Left renal pelvis (tissue), 4 donors: ENCODE data around the gene PPP1R7. TPM values are rescaled to one million over a fixed set of nuclear protein-coding genes. Genes with fewer than 3 reads are reported as not detected.
"Not testable (repeated sequence)": the region's sequence is repeated elsewhere in the genome, so short reads cannot be mapped to it uniquely, and the experiment has no call there.

Experiments
- DNase-seq, 4 donors: peaks; one replicate each; pipeline ENCODE4 v3.0.0-alpha.2; 2013; ENCODE audit warnings: low read depth in 4 of 4, low spot score in 3 of 4
- polyA plus RNA-seq, 4 donors: library from polyadenylated mRNA; unstranded; fragments of 120-200 nt; gene quantifications; one replicate each; pipeline ENCODE4 v1.2.1, GENCODE V29; 2013; ENCODE audit not compliant: insufficient read length in 4 of 4

PPP1R7 gene
- polyA plus RNA-seq, 4 donors = 47.7 to 81.0 (median 79.2) TPM

DNA sequence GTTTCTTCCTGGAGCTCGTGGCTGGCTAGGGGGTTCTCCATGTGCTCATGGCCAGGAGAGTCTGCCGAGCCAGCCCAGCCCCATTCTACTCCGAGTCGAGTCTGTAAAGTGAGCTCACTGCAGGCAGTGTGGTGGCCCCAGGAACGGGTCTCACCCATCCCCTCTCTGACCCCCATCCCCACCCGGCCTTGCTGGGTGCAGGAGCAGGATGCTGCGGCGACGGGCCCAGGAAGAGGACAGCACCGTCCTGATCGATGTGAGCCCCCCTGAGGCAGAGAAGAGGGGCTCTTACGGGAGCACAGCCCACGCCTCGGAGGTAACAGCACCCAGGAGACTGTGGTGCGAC is 39.6 kb downstream of the PPP1R7 start:
- no peak for DNase-seq

DNA sequence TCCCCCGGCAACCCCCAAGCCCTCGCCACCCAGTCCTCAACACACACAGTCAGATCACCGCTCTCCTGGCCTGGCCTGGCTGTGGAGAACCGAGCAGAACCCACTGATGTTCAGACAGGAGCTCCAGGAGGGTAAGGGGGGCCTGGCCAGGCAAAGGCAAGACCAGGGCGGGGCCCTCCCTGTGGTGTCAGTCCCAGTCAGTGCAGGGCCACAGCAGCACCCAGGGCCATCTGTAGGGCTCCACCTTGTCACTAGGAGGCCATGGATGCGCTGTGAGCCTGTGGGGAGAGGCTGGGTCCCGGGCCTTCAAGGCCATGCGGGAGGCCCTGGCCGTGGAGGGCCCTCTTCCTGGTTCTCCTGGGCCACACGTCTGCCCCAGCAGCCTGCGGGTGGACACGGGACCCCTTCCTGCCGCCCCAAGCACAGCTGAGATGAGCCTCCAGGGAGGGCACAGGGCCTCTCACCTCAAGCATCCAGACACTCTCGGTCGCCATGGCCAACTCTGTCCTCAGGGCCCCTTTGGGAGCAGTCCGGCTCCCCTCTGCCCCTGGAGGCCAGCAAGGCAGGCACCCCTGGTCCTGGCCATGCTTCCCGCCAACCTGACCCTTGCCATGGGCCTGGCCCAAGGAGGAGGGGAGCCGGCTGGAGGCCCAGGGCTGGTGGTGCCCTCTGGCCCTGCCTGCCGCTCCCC is 40.2 kb downstream of the PPP1R7 start:
- DNase-seq = no peak

DNA sequence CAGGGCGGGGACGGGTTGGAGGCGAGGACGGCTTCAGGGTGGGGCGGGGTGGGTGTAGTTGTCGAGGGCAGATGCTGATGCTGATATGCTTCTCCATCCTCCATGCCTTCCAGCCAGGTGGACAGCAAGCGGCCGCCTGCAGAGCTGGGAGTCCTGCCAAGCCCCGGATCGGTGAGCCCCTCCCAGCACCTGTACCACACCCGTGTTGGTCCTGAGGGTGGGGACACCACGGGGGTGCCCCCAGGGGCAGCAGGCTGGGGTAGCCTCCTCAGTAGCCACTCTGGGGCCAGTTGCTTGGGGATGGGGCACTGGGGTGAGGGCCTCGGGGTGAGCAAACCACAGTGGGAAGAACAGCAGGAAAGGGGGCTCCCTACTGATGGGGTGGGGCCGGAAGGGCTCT is 40.8 kb downstream of the PPP1R7 start:
- DNase-seq = no peak

DNA sequence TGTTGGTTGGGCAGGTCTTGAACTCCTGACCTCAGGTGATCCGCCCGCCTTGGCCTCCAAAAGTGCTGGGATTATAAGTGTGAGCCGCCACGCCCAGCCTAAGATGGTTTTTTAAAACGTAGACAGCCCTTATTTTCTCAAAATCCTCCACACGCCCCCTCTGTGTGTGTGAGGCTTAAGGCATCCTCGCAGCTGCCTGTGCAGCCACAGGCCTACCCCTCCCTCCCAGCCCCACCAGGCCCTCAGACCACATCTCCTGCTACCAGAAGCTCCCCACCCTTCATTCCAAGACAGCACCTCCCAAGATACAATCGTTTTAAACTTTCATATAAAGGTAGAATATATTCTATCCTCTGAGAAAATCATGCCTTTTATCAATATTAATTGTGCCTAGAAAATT is 43.0 kb downstream of the PPP1R7 start:
- DNase-seq = no peak

DNA sequence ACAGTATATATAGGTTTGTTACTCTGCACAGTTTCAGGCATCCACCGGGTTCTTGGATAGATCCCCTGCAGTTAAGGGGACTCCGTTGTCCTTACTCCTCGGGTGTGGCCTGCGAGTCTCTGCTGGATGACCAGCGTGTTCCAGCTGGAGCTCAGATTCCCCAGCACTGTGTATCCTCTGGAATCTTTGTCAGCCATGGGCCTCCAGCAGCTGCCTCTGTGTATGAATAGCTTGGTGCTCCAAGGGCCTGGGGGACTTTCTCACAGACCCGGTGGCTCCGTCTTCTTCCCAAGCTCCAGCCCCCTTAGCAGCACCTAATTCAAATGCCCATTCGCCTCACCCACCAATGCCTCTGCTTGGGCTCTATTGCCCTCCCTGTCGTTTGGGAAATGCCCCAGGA is 44.5 kb downstream of the PPP1R7 start:
- no peak for DNase-seq

DNA sequence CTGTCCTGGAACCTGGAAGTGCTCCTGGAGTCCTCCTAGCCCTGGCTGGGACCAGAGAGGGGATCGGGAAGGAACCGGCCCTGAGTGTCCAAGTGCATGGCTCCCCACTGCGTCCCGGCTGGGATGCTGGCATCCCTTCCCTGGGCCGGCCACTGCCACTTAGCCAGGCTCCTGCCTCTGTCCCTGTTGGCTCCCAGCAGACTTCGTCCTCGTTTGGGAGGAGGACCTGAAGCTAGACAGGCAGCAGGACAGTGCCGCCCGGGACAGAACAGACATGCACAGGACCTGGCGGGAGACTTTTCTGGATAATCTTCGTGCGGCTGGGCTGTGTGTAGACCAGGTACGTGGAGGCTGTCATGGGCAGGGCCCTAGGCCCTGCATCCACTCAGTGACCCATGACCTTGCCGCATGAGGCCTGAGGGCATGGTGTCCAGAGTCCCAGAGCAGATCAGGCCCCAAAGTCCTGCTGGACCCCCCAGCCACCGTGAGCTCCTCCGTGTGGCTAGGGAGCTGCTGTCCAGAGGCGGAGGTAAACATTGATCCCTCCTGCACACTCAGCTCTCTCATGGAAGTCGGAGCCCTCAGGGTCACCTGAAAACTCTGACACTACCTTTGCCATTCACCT is 45.4 kb downstream of the PPP1R7 start:
- no peak for DNase-seq

DNA sequence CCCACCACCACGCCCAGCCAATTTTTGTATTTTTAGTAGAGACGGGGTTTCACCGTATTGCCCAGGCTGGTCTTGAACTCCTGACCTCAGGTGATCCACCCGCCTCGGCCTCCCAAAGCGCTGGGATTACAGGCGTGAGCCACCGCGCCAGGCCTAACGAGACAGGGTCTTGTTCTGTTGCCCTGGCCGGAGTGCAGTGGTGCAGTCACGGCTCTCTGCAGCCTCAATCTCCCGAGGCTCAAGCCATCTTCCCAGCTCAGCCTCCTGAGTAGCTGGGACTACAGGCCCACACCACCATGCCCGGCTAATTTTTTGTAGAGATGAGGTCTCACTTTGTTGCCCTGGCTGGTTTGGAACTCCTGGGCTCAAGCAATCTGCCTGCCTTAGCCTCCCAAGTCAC is 47.0 kb downstream of the PPP1R7 start:
- DNase-seq = not testable (repeated sequence)

DNA sequence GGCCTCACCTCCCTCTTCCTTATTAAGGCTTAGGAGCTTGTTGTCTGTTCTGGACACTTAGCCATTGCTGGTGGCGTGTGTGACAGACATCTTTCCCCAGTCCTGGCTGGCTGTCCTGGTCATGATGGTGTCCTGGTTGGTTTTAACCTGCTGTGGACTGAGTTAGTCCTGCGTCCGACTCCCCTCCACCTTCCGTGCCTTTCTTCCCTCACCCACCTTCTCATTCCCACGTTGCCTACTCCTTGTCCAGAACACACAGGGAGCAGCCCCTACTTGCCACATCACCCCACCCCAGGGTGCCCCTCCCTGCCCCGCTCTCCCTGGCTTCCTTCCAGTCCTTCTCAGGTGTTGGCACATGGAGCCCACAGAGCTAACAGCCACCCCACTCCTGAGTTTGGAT is 47.7 kb downstream of the PPP1R7 start:
- DNase-seq = no peak

DNA sequence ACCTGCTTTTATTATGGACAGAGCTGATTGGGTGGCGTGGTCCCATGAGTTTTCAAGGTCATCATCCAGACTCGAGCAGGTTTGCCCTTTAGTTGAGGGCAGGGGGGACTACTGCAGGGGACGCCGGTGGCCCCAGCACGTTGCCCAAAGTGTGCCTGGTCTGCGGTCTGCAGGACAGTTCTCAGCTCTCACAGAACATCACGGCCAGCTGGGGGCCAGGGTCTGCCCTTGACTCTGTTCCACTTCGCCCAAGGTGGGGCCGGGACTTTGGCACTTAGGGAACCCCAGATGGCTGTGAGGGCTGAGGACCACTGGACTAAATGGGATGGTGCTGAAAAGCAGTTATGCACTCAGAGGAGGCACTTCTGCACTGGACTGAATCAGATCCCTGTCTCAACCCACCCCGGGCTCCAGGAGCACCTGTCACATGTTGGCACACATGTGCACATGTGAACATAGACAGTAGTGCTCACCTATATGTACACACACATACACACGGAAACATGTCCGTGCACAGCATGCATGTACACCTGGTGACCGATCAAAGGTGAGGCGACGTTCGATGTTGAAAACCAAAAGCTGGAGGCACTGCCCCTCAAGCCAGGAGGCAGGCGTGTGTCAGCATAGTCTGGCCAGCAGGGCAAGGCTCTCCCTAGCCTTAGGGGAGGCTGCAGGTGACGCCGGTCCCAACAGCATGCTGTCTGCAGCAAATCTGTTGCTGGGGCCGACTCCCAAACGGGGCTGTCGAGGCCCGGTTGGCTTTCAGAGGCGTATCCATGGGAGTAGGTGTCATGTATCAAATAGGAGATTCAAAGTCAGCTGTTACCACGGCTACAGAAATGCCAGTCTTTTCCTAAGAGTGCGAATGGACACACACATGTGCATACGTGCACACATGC is 48.4 kb downstream of the PPP1R7 start:
- no peak for DNase-seq

DNA sequence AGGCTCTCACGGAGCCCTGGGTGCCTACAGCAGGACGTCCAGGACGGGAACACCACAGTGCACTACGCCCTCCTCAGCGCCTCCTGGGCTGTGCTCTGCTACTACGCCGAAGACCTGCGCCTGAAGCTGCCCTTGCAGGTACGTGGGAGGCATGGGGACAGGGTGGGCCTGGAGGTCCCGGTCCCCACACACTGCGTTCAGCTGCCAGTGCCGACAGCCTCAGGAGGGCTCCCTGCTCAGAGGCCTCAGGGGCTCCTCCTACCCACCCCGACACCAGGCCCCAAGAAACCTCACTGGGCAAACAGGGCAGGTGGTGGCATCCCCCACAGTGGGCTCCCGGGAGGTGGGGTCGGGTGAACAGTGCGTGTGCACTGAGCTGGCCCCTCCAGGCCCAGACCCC is 49.0 kb downstream of the PPP1R7 start:
- no peak for DNase-seq

DNA sequence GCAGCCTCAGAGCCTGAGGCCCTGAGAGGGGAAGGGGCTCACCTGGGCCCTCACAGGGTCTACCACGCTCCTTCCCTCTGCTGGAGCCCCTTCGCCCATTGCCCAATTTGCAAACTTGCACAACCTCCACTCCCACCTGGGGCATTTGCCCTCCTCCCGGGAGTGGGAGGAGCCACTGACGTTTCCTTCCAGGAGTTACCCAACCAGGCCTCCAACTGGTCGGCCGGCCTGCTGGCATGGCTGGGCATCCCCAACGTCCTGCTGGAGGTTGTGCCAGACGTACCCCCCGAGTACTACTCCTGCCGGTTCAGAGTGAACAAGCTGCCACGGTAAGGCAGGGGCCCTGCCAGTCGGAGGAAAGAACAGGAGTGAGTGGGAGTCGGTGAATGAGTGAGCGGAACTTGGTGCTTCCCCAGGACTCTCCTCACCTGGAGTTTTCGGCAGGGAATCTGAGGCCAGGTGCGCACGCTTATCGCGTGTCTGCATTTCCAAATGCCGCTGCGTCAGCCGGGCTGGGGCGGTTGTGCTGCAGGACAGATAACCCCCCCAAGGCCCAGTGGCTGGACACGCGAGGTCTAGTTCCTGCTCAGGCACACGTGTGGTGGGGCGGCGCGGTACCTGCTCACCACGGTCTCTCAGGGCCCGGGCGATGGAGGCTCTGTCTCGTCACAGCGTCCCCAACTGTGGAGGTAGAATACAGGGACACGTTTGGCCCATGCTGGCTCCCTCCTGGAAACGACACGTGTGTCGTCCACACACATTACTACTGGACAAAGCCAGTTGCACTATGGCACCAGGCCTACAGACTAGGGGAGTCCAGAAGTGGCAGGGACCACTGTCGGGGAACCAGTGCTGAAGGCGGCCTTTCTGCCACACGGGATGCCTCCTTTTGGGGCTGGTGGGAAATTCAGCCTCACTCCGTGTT is 49.9 kb downstream of the PPP1R7 start:
- DNase-seq = no peak

DNA sequence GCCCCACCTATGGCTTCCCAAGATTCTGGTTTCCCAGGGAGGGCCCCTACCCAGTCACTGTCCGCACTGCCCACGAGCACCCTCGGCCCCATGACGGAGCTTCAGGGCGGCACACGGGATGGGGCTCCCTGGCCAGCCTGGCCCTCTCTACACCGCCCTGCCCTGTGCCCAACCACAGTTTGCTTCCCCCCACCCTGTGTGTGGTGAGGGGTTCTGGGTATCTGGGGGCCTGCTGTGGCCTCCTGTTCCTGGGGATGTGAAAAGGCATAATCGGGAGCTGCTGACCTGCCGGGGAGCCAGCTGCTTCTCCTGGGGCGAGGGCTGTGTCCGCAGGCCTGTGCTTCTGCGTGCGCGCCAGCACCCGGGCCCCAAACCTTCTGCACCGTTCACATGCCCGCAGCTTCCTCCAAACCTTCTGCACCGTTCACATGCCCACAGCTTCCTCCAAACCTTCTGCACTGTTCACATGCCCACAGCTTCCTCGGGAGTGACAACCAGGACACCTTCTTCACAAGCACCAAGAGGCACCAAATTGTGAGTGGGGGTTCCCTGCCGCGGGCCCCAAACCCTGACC is 50.6 kb downstream of the PPP1R7 start:
- no peak for DNase-seq

DNA sequence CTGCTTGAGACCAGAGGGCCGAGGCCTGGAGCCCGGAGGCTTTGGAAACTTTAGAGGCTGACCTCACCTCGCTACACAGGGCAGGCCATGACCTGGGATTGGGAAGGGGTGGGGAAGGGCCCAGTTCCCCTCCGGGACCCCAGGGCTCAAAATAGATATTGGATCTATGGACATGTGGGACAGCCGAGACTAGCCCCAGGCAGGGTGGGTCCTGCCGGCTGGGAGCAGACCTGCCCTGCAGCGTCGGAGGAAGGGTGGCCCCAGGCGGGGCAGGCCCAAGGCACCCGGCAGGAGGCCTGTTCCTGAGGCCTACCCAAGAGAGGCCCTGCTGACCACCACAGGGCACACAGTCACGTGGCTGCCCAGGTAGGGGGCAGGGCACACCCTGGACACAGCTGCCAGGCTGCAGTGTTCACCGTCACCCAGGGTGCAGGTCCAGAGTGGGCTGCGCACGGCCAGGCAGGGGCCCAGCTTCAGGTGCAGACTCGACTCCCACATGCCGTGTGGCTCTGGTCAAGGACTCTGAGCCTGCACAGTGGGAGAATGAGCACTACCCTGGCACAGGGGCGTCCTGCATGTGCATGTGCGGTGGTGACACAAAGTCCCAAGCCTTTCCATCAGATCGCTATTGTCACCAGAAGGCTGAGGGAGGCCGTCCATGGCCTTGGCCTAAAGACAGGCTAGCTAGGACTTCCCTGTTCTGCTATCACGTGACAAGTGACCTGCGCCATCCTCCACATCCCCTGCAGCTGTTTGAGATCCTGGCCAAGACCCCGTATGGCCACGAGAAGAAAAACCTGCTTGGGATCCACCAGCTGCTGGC is 51.4 kb downstream of the PPP1R7 start:
- DNase-seq = no peak

DNA sequence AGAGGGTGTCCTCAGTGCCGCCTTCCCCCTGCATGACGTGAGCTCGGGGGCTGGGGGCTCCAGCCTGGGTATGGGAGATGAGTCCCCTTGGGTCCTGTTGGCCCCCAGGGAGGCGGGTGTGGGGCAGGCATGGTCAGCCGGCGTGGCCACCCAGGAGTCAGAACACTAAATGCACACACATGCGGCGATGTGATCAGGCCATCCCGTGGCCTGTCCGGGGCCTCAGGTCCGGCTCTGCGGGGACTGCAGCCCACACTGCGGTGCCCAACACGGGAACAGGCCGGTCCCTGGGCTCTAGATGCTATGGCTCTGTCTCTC is 52.0 kb downstream of the PPP1R7 start:
- DNase-seq = no peak

DNA sequence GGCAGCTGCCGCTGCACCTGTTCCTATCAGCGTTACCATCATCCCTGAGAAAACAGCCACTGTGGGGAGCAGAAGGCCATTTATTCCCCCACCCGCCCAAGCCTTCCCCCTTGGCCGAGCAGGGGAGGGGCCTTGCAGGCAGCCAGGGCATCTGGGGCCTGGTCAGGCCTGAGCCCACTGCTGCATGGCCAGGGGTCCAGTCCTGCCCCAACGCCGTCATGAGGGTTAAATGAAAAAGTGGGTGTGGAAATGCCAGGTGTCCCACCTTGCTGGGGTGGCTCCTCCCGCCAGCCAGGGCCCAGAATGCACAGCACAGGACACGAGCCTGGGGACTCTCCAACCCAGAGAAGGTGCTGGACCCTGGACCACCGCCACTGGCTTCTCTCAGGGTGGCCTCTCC is 52.4 kb downstream of the PPP1R7 start:
- no peak for DNase-seq

DNA sequence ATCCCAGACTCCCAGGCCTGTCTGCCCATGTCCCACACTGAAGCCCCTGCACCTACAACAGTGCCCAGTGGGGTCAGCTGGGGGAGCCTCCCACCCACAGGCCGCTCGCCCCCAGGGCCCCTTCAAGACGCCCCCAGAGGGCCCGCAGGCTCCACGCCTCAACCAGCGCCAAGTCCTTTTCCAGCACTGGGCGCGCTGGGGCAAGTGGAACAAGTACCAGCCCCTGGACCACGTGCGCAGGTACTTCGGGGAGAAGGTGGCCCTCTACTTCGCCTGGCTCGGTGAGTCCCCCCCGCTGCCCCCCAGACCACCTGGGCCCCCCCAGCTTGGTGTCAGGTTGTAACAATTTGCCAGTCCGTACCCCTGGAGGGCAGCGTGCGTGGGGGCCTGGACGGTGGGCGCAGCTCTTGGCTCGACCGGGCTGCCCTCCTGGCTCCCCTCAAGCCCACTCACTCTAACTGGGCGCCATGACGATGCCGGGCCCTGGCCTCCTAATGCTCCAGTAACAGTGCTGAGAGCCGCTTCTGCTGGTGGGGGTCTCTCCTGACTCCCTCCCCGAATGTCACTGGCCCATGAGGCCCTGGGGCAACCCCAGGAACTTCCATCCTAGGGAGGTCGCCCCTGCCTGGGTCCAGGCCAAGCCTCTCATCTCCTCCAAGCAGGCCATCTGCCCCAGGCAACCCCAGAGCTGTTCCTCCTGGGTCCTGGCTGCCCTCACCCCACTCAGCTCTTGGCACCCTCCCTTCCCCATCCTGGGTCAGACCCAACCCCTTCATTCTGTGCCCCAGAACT is 53.1 kb downstream of the PPP1R7 start:
- DNase-seq = no peak

DNA sequence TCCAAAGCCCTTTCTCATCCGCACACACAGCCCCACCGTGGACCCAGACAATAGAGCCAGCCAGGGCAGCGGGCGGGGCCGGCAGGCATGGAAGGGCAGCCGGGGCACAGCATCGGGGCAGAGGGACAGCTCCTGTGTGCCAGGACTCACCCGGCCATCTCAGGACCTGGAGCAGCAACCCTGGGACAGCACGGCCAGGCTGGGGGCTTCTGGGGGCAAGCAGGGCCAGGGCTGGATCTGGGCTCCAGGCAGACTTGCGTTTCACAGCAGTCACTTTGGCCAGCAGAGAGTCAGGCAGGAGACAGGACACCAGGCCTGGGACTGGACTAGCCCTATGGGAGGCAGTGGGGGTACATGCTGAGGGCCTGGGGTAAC is 53.7 kb downstream of the PPP1R7 start:
- DNase-seq = no peak

DNA sequence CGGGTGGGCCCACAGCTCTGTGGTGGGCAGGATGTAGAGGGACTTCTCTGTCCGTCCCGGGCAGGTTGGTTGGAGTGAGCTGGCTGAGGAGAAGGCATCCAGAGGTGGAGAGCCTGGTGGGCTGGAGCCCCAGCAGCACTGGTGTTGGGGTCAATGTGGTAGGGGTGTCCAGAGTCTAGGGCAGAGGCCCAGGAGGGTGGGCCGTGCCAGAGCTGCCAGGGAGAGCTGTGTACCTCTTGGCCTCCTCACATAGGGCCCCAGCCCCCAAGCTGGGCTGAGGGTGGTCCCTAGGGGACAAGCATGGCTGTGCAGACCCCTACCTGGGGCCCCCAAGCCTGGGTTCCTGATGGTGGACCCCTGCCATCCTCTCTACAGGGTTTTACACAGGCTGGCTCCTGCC is 54.2 kb downstream of the PPP1R7 start:
- no peak for DNase-seq

DNA sequence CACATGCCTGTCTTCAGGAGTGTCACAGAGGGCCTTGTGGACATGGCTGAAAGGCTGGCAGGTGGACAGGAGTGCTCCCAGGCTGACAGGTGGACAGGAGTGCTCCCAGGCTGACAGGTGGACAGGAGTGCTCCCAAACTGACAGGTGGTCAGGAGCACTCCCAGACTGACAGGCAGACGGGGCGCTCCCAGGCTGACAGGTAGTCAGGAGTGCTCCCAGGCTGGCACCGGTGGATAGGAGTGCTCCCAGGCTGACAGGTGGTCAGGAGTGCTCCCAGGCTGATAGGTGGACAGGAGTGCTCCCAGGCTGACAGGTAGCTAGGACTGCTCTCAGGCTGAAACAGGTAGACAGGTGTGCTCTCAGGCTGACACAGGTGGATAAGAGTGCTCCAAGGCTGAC is 54.8 kb downstream of the PPP1R7 start:
- no peak for DNase-seq
